GM12875 (cell line): ENCODE results near the gene FUCA1.
"Not testable (repeated sequence)": the region's sequence is repeated elsewhere in the genome, so short reads cannot be mapped to it uniquely, and the experiment has no call there.

ENCODE experiments used
- H3K4me3 ChIP-seq: one replicate; pipeline ENCODE4 v1.5.1; 2011; ENCODE audit warnings: low read depth, low read length, control low read depth
- TF ChIP-seq, protein P1 (sequence below): IDR thresholded peaks from 2 replicates; pipeline ENCODE4 v1.5.1; 2011; ENCODE audit warnings: low read depth, mild to moderate bottlenecking, control low read depth, inconsistent platforms, low read length, moderate library complexity, borderline replicate concordance; ENCODE audit not compliant: insufficient read depth

Gene FUCA1

DNA sequence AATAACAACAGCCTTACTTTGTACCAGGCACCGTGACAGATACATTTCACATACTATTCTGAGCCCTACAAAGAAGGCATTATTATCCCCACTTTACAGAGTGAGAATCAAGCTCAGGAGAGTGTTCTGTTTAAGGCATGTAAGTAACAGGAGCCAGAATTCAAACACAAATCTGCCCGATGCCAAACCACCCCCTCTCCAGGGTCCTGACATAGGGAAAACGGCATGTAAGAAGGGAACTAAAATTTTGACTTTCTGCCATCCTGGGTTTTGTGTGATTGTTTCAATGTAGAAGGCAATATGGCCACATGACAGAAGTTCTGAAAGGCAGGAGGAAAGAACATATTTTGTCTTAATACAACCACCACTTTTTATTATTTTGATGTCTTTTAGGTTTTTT lies 5.5 kb downstream of the FUCA1 start:
- TF ChIP-seq, protein P1, sequence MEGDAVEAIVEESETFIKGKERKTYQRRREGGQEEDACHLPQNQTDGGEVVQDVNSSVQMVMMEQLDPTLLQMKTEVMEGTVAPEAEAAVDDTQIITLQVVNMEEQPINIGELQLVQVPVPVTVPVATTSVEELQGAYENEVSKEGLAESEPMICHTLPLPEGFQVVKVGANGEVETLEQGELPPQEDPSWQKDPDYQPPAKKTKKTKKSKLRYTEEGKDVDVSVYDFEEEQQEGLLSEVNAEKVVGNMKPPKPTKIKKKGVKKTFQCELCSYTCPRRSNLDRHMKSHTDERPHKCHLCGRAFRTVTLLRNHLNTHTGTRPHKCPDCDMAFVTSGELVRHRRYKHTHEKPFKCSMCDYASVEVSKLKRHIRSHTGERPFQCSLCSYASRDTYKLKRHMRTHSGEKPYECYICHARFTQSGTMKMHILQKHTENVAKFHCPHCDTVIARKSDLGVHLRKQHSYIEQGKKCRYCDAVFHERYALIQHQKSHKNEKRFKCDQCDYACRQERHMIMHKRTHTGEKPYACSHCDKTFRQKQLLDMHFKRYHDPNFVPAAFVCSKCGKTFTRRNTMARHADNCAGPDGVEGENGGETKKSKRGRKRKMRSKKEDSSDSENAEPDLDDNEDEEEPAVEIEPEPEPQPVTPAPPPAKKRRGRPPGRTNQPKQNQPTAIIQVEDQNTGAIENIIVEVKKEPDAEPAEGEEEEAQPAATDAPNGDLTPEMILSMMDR = no peak
- no peak overlapping the region for H3K4me3 ChIP-seq

GRCh38 chr1:23854568-23854967 lies 13.5 kb downstream of the FUCA1 start:
- H3K4me3 ChIP-seq = no peak overlapping the region
- TF ChIP-seq, protein P1 = no peak

DNA sequence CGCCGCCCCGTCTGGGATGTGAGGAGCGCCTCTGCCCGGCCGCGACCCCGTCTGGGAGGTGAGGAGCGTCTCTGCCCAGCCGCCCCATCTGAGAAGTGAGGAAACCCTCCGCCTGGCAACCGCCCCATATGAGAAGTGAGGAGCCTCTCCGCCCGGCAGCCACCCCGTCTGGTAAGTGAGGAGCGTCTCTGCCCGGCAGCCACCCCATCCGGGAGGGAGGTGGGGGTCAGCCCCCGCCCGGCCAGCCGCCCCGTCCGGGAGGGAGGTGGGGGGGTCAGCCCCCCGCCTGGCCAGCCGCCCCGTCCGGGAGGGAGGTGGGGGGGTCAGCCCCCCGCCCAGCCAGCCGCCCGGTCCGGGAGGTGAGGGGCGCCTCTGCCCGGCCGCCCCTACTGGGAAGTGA lies 15.0 kb downstream of the FUCA1 start:
- not testable (repeated sequence) for H3K4me3 ChIP-seq

DNA sequence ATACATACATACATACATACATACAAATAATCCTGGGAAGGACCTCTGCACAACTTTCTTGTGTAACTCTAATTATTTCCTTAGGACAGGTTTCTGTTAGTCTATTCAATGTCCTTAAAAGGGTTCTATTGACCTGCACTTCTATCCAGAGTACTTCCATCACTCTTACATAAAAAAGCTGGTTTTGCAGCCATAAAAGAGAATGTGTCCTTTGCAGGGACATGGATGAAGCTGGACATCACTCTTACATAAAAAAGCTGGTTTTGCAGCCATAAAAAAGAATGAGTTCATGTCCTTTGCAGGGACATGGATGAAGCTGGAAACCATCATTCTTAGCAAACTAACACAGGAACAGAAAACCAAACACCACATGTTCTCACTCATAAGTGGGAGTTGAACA lies 16.7 kb downstream of the FUCA1 start:
- not testable (repeated sequence) for H3K4me3 ChIP-seq

GRCh38 chr1:23848673-23849616 lies 19.1 kb downstream of the FUCA1 start:
- H3K4me3 ChIP-seq = no peak overlapping the region
- TF ChIP-seq, protein P1 = no peak

DNA sequence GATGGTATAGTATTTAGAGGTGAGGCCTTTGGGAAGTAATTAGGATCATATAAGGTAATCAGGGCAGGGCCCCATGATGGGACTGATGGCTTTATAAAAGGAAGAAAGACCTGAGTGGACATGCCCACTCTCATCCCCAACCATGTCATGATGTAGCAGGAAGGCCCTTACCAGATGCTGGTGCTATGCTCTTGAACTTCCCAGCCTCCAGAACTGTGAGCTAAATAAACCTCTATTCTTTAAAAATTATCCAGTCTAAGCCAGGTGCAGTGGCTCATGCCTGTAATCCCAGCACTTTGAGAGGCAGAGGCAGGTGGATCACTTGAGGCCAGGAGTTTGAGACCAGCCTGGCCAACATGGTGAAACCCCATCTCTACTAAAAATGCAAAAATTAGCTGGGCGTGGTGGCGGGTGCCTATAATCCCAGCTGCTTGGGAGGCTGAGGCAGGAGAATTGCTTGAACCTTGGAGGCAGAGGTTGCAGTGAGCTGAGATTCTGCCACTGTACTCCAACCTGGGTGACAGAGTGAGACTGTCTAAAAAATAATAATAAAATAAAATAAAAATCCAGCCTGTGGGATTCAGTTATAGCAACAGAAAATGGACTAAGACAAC lies 20.5 kb downstream of the FUCA1 start:
- not testable (repeated sequence) for H3K4me3 ChIP-seq

- TF ChIP-seq, protein P1 = no peak
- no peak overlapping the region for H3K4me3 ChIP-seq
These were observed 22.9 kb downstream of the FUCA1 start for GRCh38 chr1:23845163-23845562.

- TF ChIP-seq, protein P1 = no peak
- H3K4me3 ChIP-seq = no peak overlapping the region
These were observed 24.4 kb downstream of the FUCA1 start for GRCh38 chr1:23843644-23844043.
